ENCODE measurements around the gene WNT4.

DNA sequence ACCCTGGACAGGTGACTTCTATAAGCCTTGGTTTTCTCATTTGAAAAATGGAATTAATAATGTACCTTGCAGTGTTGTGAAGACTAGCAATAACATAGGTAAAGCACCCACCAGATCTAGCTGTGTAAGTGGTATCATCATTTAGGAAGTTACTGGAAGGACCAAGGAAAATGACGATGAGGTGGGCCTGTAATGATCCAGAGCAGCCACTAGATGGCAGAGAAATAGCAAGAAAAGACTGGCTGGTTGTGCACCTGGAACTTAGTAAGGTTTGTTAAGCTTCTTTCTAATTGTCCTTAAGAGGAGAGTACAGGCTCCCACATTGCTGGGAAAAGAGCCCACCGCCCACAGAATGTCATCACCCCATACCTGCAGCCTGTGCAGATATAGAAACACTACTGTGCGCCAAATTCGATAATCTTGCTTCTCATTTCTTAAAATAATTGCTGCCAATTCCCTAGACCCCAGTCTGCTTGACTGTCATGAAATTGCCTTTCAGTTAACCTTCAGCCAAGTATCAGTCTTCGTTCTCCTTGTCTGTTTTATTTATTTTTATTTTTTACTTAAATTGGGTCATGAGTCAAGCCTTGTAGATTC is 37.2 kb downstream of the WNT4 start:
- TF ChIP-seq, protein P1, sequence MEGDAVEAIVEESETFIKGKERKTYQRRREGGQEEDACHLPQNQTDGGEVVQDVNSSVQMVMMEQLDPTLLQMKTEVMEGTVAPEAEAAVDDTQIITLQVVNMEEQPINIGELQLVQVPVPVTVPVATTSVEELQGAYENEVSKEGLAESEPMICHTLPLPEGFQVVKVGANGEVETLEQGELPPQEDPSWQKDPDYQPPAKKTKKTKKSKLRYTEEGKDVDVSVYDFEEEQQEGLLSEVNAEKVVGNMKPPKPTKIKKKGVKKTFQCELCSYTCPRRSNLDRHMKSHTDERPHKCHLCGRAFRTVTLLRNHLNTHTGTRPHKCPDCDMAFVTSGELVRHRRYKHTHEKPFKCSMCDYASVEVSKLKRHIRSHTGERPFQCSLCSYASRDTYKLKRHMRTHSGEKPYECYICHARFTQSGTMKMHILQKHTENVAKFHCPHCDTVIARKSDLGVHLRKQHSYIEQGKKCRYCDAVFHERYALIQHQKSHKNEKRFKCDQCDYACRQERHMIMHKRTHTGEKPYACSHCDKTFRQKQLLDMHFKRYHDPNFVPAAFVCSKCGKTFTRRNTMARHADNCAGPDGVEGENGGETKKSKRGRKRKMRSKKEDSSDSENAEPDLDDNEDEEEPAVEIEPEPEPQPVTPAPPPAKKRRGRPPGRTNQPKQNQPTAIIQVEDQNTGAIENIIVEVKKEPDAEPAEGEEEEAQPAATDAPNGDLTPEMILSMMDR (IDR thresholded peaks at IDR 0.05): peak; percentile 40 to 81 (median 78)
- no peak for TF ChIP-seq POLR2A (IDR thresholded peaks at IDR 0.05)

All from body of pancreas (tissue), 4 donors.